ENCODE measurements around the gene TESPA1.
"Not testable (repeated sequence)": the region's sequence is repeated elsewhere in the genome, so short reads cannot be mapped to it uniquely, and the experiment has no call there.

The TESPA1 gene

GRCh38 chr12:54988402-54989054 lies 4.0 kb upstream of the TESPA1 start:
- no peak for DNase-seq (ENCODE audit: extremely low spot score)
- POLR2A ChIA-PET = no interaction called here
- CTCF ChIA-PET = no interaction called here
- TF ChIP-seq PKNOX1 (IDR thresholded peaks at IDR 0.05) = no peak

GRCh38 chr12:54987611-54988231 lies 3.2 kb upstream of the TESPA1 start:
- ChIA-PET POLR2A (no interaction called here), CTCF (no interaction called here)
- DNase-seq (ENCODE audit: extremely low spot score) = no peak
- TF ChIP-seq ARNT (IDR thresholded peaks at IDR 0.05) (no peak), BHLHE40 (IDR thresholded peaks at IDR 0.05; ENCODE audit: borderline replicate concordance) (no peak), FOXA1 (IDR thresholded peaks at IDR 0.05) (no peak), ELF4 (IDR thresholded peaks at IDR 0.05) (no peak), CTBP1 (IDR thresholded peaks at IDR 0.05; ENCODE audit: borderline replicate concordance) (no peak), TARDBP (IDR thresholded peaks at IDR 0.05) (no peak), FOXK2 (IDR thresholded peaks at IDR 0.05) (no peak), HDGF (IDR thresholded peaks at IDR 0.05; ENCODE audit: borderline replicate concordance) (no peak), PKNOX1 (IDR thresholded peaks at IDR 0.05) (no peak)

GRCh38 chr12:54986773-54987172 lies 2.2 kb upstream of the TESPA1 start:
- CTCF ChIA-PET; DNase-seq (ENCODE audit: extremely low spot score); POLR2A ChIA-PET: not testable (repeated sequence)

GRCh38 chr12:54983536-54984101 lies 943 bp downstream of the TESPA1 start:
- no peak for DNase-seq (ENCODE audit: extremely low spot score)
- TF ChIP-seq FOXM1 (IDR thresholded peaks at IDR 0.05; ENCODE audit: borderline replicate concordance) (no peak), ELF4 (IDR thresholded peaks at IDR 0.05) (no peak), NFRKB (IDR thresholded peaks at IDR 0.05) (no peak), FOXK2 (IDR thresholded peaks at IDR 0.05) (no peak), TARDBP (IDR thresholded peaks at IDR 0.05) (no peak), SUZ12 (IDR thresholded peaks at IDR 0.05) (no peak), L3MBTL2 (conservative IDR thresholded peaks at IDR 0.05) (no peak), FOXA1 (IDR thresholded peaks at IDR 0.05) (no peak), LEF1 (IDR thresholded peaks at IDR 0.05; ENCODE audit: borderline replicate concordance) (no peak), PKNOX1 (IDR thresholded peaks at IDR 0.05) (no peak), ZNF384 (IDR thresholded peaks at IDR 0.05) (no peak), SP1 (IDR thresholded peaks at IDR 0.05) (no peak), ARNT (IDR thresholded peaks at IDR 0.05) (no peak), BHLHE40 (IDR thresholded peaks at IDR 0.05; ENCODE audit: borderline replicate concordance) (no peak), CTBP1 (IDR thresholded peaks at IDR 0.05; ENCODE audit: borderline replicate concordance) (no peak), HDGF (IDR thresholded peaks at IDR 0.05; ENCODE audit: borderline replicate concordance) (no peak)
- ChIA-PET CTCF (no interaction called here), POLR2A (no interaction called here)

- ChIA-PET CTCF (no interaction called here), POLR2A (no interaction called here)
- no peak for DNase-seq (ENCODE audit: extremely low spot score)
- TF ChIP-seq SUZ12 (IDR thresholded peaks at IDR 0.05) (no peak), FOXK2 (IDR thresholded peaks at IDR 0.05) (no peak), HDGF (IDR thresholded peaks at IDR 0.05; ENCODE audit: borderline replicate concordance) (no peak), LEF1 (IDR thresholded peaks at IDR 0.05; ENCODE audit: borderline replicate concordance) (no peak), BHLHE40 (IDR thresholded peaks at IDR 0.05; ENCODE audit: borderline replicate concordance) (no peak), ELF4 (IDR thresholded peaks at IDR 0.05) (no peak), NFRKB (IDR thresholded peaks at IDR 0.05) (no peak), ZNF384 (IDR thresholded peaks at IDR 0.05) (no peak), L3MBTL2 (conservative IDR thresholded peaks at IDR 0.05) (no peak), FOXA1 (IDR thresholded peaks at IDR 0.05) (no peak), SP1 (IDR thresholded peaks at IDR 0.05) (no peak), TARDBP (IDR thresholded peaks at IDR 0.05) (no peak), PKNOX1 (IDR thresholded peaks at IDR 0.05) (no peak), FOXM1 (IDR thresholded peaks at IDR 0.05; ENCODE audit: borderline replicate concordance) (no peak)
Observed at GRCh38 chr12:54981796-54982195, 2.8 kb downstream of the TESPA1 start.

GRCh38 chr12:54980341-54980740 lies 4.2 kb downstream of the TESPA1 start:
- TF ChIP-seq ZNF384 (IDR thresholded peaks at IDR 0.05) = no peak
- no peak for DNase-seq (ENCODE audit: extremely low spot score)
- POLR2A ChIA-PET = no interaction called here
- CTCF ChIA-PET = no interaction called here

All from HEK293T (cell line).